GM12873 (cell line): ENCODE results near the gene MEGF11.

Experiments
- TF ChIP-seq, protein P1 (sequence below): IDR thresholded peaks from 2 replicates; pipeline ENCODE4 v1.5.1; 2012; ENCODE audit warnings: low read depth, mild to moderate bottlenecking, moderate library complexity, low read length, control low read depth; ENCODE audit not compliant: insufficient read depth; ENCODE audit errors: missing control alignments

Gene MEGF11

DNA sequence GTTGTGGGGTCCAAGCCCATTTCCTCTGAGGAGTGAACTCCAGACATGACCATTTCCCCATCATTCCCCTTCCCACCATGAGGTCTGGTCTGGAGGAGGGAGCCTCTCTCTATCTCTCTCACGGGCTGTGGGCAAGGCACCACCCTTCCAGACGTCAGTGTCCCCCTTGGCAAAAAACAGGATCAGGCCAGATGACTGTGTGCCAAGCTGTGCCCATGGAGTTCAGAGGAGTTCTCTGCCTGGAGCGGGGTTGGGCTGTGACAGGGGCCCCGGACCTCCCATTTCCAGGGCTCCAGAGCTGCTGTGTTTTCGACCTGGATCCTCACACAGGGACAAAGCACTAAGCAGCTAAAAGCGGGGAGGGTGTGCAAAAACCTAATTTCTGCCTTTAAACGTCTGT is 259.8 kb downstream of the MEGF11 start:
- TF ChIP-seq, protein P1, sequence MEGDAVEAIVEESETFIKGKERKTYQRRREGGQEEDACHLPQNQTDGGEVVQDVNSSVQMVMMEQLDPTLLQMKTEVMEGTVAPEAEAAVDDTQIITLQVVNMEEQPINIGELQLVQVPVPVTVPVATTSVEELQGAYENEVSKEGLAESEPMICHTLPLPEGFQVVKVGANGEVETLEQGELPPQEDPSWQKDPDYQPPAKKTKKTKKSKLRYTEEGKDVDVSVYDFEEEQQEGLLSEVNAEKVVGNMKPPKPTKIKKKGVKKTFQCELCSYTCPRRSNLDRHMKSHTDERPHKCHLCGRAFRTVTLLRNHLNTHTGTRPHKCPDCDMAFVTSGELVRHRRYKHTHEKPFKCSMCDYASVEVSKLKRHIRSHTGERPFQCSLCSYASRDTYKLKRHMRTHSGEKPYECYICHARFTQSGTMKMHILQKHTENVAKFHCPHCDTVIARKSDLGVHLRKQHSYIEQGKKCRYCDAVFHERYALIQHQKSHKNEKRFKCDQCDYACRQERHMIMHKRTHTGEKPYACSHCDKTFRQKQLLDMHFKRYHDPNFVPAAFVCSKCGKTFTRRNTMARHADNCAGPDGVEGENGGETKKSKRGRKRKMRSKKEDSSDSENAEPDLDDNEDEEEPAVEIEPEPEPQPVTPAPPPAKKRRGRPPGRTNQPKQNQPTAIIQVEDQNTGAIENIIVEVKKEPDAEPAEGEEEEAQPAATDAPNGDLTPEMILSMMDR: no peak

DNA sequence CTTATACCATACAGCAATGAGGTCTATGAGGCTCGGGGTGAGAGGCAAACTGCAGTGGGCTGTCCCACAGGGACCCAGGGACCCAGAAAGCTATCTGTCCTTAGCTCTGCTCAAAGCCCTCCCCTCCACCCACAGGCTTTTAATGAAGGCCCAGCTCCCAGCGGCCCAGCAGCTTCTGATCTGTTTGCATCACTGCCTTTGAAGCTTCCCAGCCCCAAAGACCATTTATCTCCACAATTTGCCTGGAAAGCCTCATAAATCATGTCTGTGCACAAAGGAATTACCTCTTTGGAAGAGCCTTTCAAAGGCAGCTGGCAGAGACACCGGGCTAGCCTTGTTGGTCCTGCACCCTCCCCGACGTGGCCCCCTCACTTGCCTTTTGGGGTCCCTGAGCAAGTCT is 260.3 kb downstream of the MEGF11 start:
- TF ChIP-seq, protein P1: no peak

DNA sequence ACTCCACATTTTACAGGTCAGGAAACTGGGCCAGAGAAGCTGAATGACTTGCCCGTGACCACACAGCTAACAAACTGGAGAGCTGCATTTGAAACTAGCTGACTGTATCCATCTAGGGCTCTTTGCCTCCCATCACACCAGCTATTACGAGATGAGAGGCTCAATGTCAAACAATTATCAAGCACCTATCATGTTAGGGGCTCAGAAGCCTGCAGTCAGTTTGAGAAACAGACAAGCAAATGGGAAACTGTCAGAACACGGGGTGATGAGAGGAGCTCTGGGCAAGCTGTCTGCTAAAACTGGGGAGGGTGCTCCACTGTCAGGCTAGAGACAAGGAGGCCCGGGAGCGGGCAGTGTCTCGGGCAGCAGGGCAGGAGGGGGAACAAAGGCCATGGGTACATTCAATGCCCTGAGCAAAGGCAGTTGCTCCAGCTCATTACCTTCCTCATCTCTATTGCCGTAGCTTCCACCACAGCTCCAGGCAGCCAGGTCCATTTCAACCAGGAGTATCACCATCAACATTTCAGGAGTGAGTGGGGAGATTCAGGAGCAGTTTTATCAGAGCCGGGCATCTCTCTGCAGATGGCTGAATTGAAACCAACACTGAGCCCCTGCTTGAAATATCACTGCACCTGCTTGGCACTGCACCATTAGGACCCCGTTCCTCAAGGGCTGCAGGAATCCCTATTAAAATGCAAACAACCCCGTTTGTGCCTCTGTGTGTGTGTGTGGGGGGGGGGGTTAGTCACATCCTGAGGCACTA is 261.6 kb downstream of the MEGF11 start:
- TF ChIP-seq, protein P1: no peak

DNA sequence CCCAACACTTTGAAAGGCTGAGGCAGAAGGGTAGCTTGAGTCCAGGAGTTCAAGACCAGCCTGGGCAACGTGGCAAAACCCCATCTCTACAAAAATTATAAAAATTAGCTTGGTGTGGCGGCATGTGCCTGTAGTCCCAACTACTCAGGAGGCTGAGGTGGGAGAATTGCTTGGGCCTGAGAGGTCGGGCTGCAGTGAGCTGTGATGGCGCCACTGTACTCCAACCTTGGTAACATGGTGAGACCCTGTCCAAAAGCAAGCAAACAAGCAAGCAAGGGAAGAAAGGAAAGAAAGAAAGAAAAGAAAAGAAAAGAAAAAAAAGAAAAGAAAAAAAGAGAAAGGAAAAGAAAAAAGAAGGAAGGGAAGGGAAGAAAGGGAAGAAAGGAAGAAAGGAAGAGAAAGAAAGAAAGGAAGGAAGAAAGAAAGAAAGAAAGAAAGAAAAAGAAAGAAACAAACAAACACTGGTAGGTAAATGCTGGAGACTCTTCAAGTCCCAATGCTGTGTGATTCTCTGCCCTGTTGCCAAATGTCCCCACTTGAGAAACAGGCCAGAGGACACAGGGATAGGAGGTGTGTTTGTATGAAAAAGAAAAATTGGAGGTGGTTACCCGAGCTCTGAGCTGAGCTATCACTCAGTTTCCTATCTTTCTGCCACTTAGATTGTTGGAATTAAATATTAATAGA is 263.1 kb downstream of the MEGF11 start:
- TF ChIP-seq, protein P1: no peak

DNA sequence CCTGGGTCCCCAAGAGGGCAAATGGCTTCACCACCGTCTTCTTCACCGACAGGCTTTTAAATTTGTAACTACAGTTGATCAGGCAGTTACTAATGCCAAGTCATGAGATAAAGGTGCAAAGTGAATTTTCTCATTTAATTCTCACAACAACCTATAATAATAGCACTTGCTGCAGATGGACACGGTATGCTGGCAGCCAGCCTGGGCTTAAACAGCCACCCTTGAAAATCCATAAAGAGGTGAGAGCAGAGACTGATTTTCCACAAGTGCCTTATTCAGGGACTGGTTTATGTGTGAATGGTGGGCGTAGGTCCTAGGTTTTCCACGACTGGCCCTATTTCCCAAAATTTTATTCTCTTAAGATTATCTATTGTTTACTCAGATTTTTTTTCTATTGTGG is 266.4 kb downstream of the MEGF11 start:
- TF ChIP-seq, protein P1: no peak

DNA sequence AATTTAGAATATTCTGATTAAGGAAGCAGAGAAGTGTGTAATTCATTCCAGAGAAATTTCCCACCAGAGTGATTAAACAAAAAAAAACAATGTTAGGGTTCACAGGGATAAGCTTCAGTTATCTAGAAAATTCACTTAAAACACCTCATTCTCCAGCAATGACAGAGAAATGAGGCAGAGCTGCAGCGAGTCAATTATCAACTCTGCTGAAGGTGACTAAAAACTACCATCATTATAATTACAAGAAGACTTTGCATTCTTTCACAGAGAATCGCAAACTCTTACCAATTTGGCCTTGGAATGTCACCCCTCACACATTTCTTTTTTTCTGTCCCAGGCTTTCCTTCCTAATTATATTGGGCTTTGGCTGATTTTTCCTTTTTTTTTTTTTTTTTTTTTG is 267.1 kb downstream of the MEGF11 start:
- TF ChIP-seq, protein P1: no peak

DNA sequence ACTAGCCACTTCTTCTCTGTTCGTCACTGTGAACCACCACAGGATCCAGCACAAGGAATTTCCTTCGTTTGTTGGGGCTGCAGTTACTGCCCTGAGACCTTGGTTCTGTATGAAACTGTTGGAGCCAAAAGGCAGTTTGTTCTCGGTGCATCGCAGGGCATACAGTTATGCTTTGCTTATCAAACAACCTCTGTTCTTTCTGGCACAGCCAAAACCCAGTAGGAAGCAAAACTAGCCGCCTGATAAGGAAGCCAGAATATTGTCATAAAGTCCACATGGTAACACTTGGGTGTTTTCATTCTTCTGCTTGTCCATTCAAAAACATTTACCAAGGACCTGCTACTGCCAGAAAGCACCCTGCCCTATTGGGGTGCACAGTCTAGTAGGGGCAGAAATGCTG is 268.2 kb downstream of the MEGF11 start:
- TF ChIP-seq, protein P1: no peak
